22Rv1 (cell line): ENCODE measurements around the gene HSPB7.

ENCODE experiments used
- CTCF ChIP-seq: fragments of 450-650 bp; IDR thresholded peaks from 2 replicates; pipeline ENCODE4 v1.5.1; 2017; ENCODE audit warnings: mild to moderate bottlenecking
- ZFX ChIP-seq: fragments of 450-650 bp; IDR thresholded peaks from 2 replicates; pipeline ENCODE4 v1.6.1; 2017; ENCODE audit warnings: antibody characterized with exemption, borderline replicate concordance

- TF ChIP-seq CTCF (peak; percentile 14; the same call in 1 of the 2 replicates), ZFX (no peak)
Observed at GRCh38 chr1:16006552-16007485, 11.0 kb downstream of the HSPB7 start.
